ENCODE results near the gene NSRP1.
"Not testable (repeated sequence)": the region's sequence is repeated elsewhere in the genome, so short reads cannot be mapped to it uniquely, and the experiment has no call there.

NSRP1 gene

GRCh38 chr17:30103921-30104320 is 12.7 kb upstream of the NSRP1 start:
- H3K27me3 Mint-ChIP-seq (ENCODE audit: low read depth) = peaks cover 32% of the 10 kb centered on the region
- no peaks in the 10 kb centered on the region for H3K36me3 Mint-ChIP-seq (ENCODE audit: low read depth)
- peaks cover 6% of the 10 kb centered on the region for H3K4me1 Mint-ChIP-seq (ENCODE audit: low read depth)
- no peaks in the 10 kb centered on the region for H3K9me3 Mint-ChIP-seq
- no peak overlapping the region for H3K4me3 Mint-ChIP-seq
- H3K27ac Mint-ChIP-seq = no peak overlapping the region

DNA sequence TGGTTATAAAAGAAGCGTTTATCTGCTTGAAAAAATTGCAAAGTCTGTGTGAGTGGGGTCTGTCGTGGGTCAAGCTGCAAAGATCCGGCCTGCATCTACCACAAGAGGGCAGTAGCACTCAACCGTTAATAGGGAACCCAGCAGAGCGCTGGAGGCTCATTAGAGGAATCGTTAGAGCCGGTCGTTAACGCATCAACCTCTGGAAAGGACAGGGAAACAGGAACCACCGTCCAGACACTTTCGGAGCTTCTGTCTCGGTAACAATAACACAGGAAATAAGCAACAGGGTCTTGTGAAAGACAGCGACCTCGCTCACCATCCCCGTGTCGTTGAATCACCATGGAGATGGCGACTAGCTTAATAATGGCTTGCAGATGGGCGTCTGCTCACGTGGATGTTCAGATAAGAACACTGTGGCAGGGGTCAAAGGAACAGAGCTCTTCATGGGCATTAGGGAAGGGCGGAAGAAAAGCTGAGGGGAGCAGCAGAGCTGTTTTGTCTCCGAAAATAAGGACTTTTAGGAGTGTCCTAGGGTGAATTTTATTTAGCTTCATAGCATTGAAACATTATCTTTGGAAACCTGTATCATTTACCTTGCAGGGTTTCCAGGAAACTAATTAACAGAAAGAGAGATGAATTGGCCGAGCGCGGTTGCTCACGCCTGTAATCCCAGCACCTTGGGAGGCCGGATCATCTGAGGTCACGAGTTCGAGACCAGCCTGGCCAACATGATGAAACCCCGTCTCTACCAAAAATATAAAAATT is 11.9 kb upstream of the NSRP1 start:
- Mint-ChIP-seq H3K36me3 (ENCODE audit: low read depth) (no peaks in the 10 kb centered on the region), H3K9me3 (no peaks in the 10 kb centered on the region), H3K4me3 (peak overlapping the region; percentile 76), H3K27ac (no peak overlapping the region), H3K4me1 (ENCODE audit: low read depth) (peaks cover 6% of the 10 kb centered on the region), H3K27me3 (ENCODE audit: low read depth) (peaks cover 37% of the 10 kb centered on the region)

GRCh38 chr17:30112794-30113193 is 3.8 kb upstream of the NSRP1 start:
- Mint-ChIP-seq H3K27ac (peak overlapping the region; percentile 72), H3K4me3 (no peak overlapping the region), H3K27me3 (ENCODE audit: low read depth) (peaks cover 15% of the 10 kb centered on the region), H3K36me3 (ENCODE audit: low read depth) (peaks cover 8% of the 10 kb centered on the region), H3K4me1 (ENCODE audit: low read depth) (peaks cover 22% of the 10 kb centered on the region), H3K9me3 (no peaks in the 10 kb centered on the region)

GRCh38 chr17:30113213-30113612 is 3.4 kb upstream of the NSRP1 start:
- H3K9me3 Mint-ChIP-seq = no peaks in the 10 kb centered on the region
- peaks cover 8% of the 10 kb centered on the region for H3K36me3 Mint-ChIP-seq (ENCODE audit: low read depth)
- peak overlapping the region; percentile 72 for H3K27ac Mint-ChIP-seq
- H3K4me1 Mint-ChIP-seq (ENCODE audit: low read depth) = peaks cover 26% of the 10 kb centered on the region
- H3K27me3 Mint-ChIP-seq (ENCODE audit: low read depth) = peaks cover 11% of the 10 kb centered on the region
- H3K4me3 Mint-ChIP-seq = no peak overlapping the region

DNA sequence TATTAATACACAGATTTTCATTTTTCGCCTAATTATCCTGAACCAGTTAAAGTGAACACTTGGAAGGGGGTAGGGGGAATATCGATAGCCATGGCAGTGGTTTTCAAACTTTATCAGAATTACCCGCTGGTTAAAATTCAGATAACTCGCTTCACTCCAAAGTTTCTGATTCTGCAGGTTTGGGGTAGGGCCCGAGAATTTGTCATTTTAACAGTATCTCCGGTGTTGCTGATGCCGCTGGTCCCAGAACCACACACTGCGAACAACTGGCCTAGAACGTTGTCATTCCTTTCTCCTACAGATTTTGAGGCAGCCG is 313 bp upstream of the NSRP1 start:
- Mint-ChIP-seq H3K27ac (peak overlapping the region; percentile 99), H3K9me3 (no peaks in the 10 kb centered on the region), H3K27me3 (ENCODE audit: low read depth) (no peaks in the 10 kb centered on the region), H3K36me3 (ENCODE audit: low read depth) (peaks cover 21% of the 10 kb centered on the region), H3K4me1 (ENCODE audit: low read depth) (peaks cover 45% of the 10 kb centered on the region), H3K4me3 (peak overlapping the region; percentile 99)

DNA sequence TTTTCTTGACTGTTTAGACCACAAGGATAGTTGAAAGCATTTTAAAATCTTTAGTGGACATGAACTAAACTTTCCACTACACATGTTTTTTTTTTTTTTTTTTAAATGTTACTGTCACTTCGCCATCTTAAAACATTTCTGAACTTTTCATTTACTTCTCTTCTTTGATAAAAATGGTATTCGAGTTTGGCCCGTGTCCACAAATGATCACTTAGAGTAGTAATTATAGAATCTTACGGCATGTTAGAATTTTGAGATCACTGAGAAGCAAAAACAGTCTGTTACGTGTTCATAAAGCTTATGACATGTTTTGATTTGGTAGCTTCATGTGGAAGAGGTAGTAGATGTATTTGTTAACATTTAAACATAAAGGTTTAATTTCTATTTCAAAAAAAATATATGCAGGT is 1.1 kb downstream of the NSRP1 start:
- Mint-ChIP-seq H3K27ac (peak overlapping the region; percentile 99), H3K4me1 (ENCODE audit: low read depth) (peaks cover 50% of the 10 kb centered on the region), H3K27me3 (ENCODE audit: low read depth) (no peaks in the 10 kb centered on the region), H3K36me3 (ENCODE audit: low read depth) (peaks cover 26% of the 10 kb centered on the region), H3K9me3 (no peaks in the 10 kb centered on the region), H3K4me3 (peak overlapping the region; percentile 99)

DNA sequence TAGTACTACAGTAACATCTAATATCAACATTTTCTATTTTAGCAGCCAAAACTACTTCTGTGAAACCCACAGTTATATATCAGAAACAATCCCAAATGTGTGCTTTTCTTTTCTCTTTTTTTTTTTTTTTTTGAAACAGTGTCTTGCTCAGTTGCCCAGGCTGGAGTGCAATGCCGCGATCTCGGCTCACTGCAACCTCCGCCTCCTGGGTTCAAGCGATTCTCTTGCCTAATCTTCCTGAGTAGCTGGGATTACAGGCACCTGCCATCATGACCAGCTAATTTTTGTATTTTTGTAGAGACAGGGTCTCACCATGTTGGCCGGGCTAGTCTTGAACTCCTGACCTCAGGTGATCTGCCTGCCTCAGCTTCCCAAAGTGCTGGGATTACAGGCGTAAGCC is 2.0 kb downstream of the NSRP1 start:
- H3K9me3 Mint-ChIP-seq; H3K27me3 Mint-ChIP-seq (ENCODE audit: low read depth); H3K27ac Mint-ChIP-seq: not testable (repeated sequence)
- H3K4me3 Mint-ChIP-seq = peak overlapping the region; percentile 46
- peaks cover 27% of the 10 kb centered on the region for H3K36me3 Mint-ChIP-seq (ENCODE audit: low read depth)
- H3K4me1 Mint-ChIP-seq (ENCODE audit: low read depth) = peaks cover 44% of the 10 kb centered on the region

GRCh38 chr17:30124273-30124796 is 7.7 kb downstream of the NSRP1 start:
- Mint-ChIP-seq H3K4me3 (no peak overlapping the region), H3K27me3 (ENCODE audit: low read depth) (no peaks in the 10 kb centered on the region), H3K36me3 (ENCODE audit: low read depth) (peaks cover 20% of the 10 kb centered on the region), H3K4me1 (ENCODE audit: low read depth) (peaks cover 32% of the 10 kb centered on the region), H3K27ac (peak overlapping the region; percentile 5), H3K9me3 (no peaks in the 10 kb centered on the region)

GRCh38 chr17:30130121-30130520 is 13.5 kb downstream of the NSRP1 start:
- Mint-ChIP-seq H3K9me3 (no peaks in the 10 kb centered on the region), H3K4me3 (no peak overlapping the region), H3K27ac (no peak overlapping the region), H3K36me3 (ENCODE audit: low read depth) (peaks cover 19% of the 10 kb centered on the region), H3K27me3 (ENCODE audit: low read depth) (no peaks in the 10 kb centered on the region), H3K4me1 (ENCODE audit: low read depth) (peaks cover 5% of the 10 kb centered on the region)

- H3K36me3 Mint-ChIP-seq (ENCODE audit: low read depth) = peaks cover 19% of the 10 kb centered on the region
Observed at GRCh38 chr17:30132615-30133014, 16.0 kb downstream of the NSRP1 start.

GRCh38 chr17:30133197-30133596 is 16.6 kb downstream of the NSRP1 start:
- H3K27me3 Mint-ChIP-seq (ENCODE audit: low read depth) = no peaks in the 10 kb centered on the region
- peaks cover 21% of the 10 kb centered on the region for H3K36me3 Mint-ChIP-seq (ENCODE audit: low read depth)
- no peak overlapping the region for H3K4me3 Mint-ChIP-seq
- H3K4me1 Mint-ChIP-seq (ENCODE audit: low read depth) = peaks cover 9% of the 10 kb centered on the region
- H3K9me3 Mint-ChIP-seq = no peaks in the 10 kb centered on the region
- no peak overlapping the region for H3K27ac Mint-ChIP-seq

More at GRCh38 chr17:30132615-30133014, 16.0 kb downstream of the NSRP1 start:
- Mint-ChIP-seq H3K9me3 (no peaks in the 10 kb centered on the region), H3K4me3 (no peak overlapping the region), H3K27ac (no peak overlapping the region), H3K27me3 (ENCODE audit: low read depth) (no peaks in the 10 kb centered on the region), H3K4me1 (ENCODE audit: low read depth) (peaks cover 4% of the 10 kb centered on the region)

- no peak overlapping the region for H3K27ac Mint-ChIP-seq
- peaks cover 9% of the 10 kb centered on the region for H3K4me1 Mint-ChIP-seq (ENCODE audit: low read depth)
- H3K4me3 Mint-ChIP-seq = no peak overlapping the region
- H3K27me3 Mint-ChIP-seq (ENCODE audit: low read depth) = no peaks in the 10 kb centered on the region
- no peaks in the 10 kb centered on the region for H3K9me3 Mint-ChIP-seq
- H3K36me3 Mint-ChIP-seq (ENCODE audit: low read depth) = peaks cover 21% of the 10 kb centered on the region
Observed at GRCh38 chr17:30134551-30134950, 17.9 kb downstream of the NSRP1 start.

- no peaks in the 10 kb centered on the region for H3K27me3 Mint-ChIP-seq (ENCODE audit: low read depth)
Observed at GRCh38 chr17:30137158-30137557, 20.5 kb downstream of the NSRP1 start.

DNA sequence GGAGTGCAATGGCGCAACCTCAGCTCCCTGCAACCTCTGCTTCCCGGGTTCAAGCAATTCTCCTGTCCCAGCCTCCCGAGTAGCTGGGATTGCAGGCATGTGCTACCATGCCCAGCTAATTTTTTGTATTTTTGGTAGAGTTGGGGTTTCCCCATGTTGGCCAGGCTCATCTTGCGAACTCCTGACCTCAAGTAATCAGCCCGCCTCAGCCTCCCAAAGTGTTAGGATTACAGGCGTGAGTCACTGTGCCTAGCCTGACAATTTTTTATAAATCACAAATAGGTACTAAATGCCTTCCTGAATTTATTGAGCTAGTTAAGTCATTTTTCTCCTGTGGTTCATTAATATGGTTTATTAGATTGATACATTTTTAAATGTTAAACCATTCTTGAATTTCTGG is 31.2 kb downstream of the NSRP1 start:
- H3K9me3 Mint-ChIP-seq; H3K36me3 Mint-ChIP-seq (ENCODE audit: low read depth); H3K4me1 Mint-ChIP-seq (ENCODE audit: low read depth); H3K4me3 Mint-ChIP-seq; H3K27me3 Mint-ChIP-seq (ENCODE audit: low read depth); H3K27ac Mint-ChIP-seq: not testable (repeated sequence)

More at GRCh38 chr17:30137158-30137557, 20.5 kb downstream of the NSRP1 start:
- Mint-ChIP-seq H3K4me3 (no peak overlapping the region), H3K36me3 (ENCODE audit: low read depth) (peaks cover 16% of the 10 kb centered on the region), H3K27ac (no peak overlapping the region), H3K4me1 (ENCODE audit: low read depth) (peaks cover 9% of the 10 kb centered on the region), H3K9me3 (no peaks in the 10 kb centered on the region)

DNA sequence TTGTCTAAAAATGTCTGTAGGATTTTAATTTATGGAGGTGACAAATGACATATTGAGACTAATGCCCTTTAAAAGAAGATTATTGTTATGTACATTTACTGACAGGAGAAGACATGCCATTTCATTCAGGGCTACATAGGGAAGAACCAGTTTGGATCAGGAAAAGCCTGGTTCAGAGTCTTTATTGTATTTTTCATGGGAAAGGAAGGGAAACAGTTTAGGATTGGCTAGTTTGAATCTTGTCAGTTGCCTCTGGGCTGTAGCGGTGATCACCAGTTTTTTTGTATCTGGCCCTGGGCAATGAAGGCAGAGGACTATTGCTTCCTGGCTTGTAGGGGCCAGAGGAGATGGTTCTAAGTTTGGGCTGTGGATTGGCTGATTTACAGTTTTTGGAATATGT is 31.8 kb downstream of the NSRP1 start:
- no peak overlapping the region for H3K27ac Mint-ChIP-seq
- no peaks in the 10 kb centered on the region for H3K27me3 Mint-ChIP-seq (ENCODE audit: low read depth)
- no peaks in the 10 kb centered on the region for H3K9me3 Mint-ChIP-seq
- H3K4me1 Mint-ChIP-seq (ENCODE audit: low read depth) = peaks cover 5% of the 10 kb centered on the region
- H3K4me3 Mint-ChIP-seq = no peak overlapping the region
- peaks cover 2% of the 10 kb centered on the region for H3K36me3 Mint-ChIP-seq (ENCODE audit: low read depth)

All from T-helper 1 cell treated with Interleukin-12 subunit alpha and Interleukin-12 subunit beta and Interleukin-4 antibody, amounts not matched to agents 30 μg/mL and 1 μg/mL, for 36 hours (primary cell).